Caco-2 (cell line): Measurements from ENCODE around the gene TMEM263. TPM values are rescaled to one million over a fixed set of nuclear protein-coding genes. Genes with fewer than 3 reads are reported as not detected.
"Not testable (repeated sequence)": the region's sequence is repeated elsewhere in the genome, so short reads cannot be mapped to it uniquely, and the experiment has no call there.

Experiments
- BruUV-seq: library from RNA; stranded (reverse); fragments of 400-500 nt; replicated peaks from 2 replicates; lab custom pipeline; 2021; lab: Mats Ljungman, UMichigan
- CTCF ChIA-PET: fragments of 300-600 bp; sonication (Branson Sonifier 250); formaldehyde crosslinking; loops from one replicate; lab custom pipeline; 2022; ENCODE audit warnings: antibody characterized with exemption; lab: Charles Lee
- POLR2A ChIA-PET: fragments of 300-600 bp; sonication (Branson Sonifier 250); formaldehyde crosslinking; loops from one replicate; lab custom pipeline; 2022; ENCODE audit warnings: antibody characterized with exemption; lab: Charles Lee
- DNase-seq, 2 experiments: peaks; one replicate each; pipeline versions ENCODE4 v3.0.0 to v3.0.0-alpha.2; 2020 to 2022
- H3K27me3 ChIP-seq: replicated peaks from 2 replicates; pipeline ENCODE4 v1.6.0; 2011; ENCODE audit warnings: low read length; ENCODE audit not compliant: control insufficient read depth, insufficient read depth
- H3K36me3 ChIP-seq: 2 replicates; pipeline ENCODE4 v1.5.1; 2011; ENCODE audit warnings: low read length; ENCODE audit not compliant: control insufficient read depth, insufficient read depth
- H3K4me1 ChIP-seq: fragments of 250-450 bp; sonication (Bioruptor Pico); 2 replicates; pipeline ENCODE4 v1.5.1; 2020; ENCODE audit warnings: mild to moderate bottlenecking
- H3K4me3 ChIP-seq: 2 replicates; pipeline ENCODE4 v1.5.1; 2011; ENCODE audit warnings: low read depth, mild to moderate bottlenecking, control low read depth, low read length
- H3K9me3 ChIP-seq: fragments of 250-450 bp; sonication (Bioruptor Pico); 2 replicates; pipeline ENCODE4 v1.5.1; 2020; ENCODE audit warnings: mild to moderate bottlenecking, moderate library complexity
- H3K27ac Mint-ChIP-seq: one replicate; pipeline ENCODE4 v1.8.0; 2022; ENCODE audit warnings: mixed read lengths; ENCODE audit not compliant: unreplicated experiment
- H3K27me3 Mint-ChIP-seq: one replicate; pipeline ENCODE4 v1.8.0; 2022; ENCODE audit warnings: mixed read lengths; ENCODE audit not compliant: insufficient read depth, unreplicated experiment
- H3K36me3 Mint-ChIP-seq: one replicate; pipeline ENCODE4 v1.8.0; 2022; ENCODE audit warnings: mild to moderate bottlenecking, mixed read lengths; ENCODE audit not compliant: insufficient read depth, unreplicated experiment
- H3K4me1 Mint-ChIP-seq: one replicate; pipeline ENCODE4 v1.8.0; 2022; ENCODE audit warnings: low read depth, mixed read lengths; ENCODE audit not compliant: unreplicated experiment
- H3K4me3 Mint-ChIP-seq: one replicate; pipeline ENCODE4 v1.8.0; 2022; ENCODE audit warnings: mild to moderate bottlenecking, moderate library complexity, mixed read lengths; ENCODE audit not compliant: unreplicated experiment
- H3K9me3 Mint-ChIP-seq: one replicate; pipeline ENCODE4 v1.8.0; 2022; ENCODE audit warnings: mixed read lengths; ENCODE audit not compliant: unreplicated experiment
- CTCF ChIP-seq, 2 experiments: fragments of 200-600 bp in 1 of 2; IDR thresholded peaks; 1 replicate in 1 of 2; 2 replicates in 1 of 2; pipeline versions ENCODE4 v1.5.1 to v1.8.0; 2011 to 2022; ENCODE audit warnings: antibody characterized with exemption in 1 of 2, control low read depth in 1 of 2, inconsistent platforms in 1 of 2, low read depth in 1 of 2, low read length in 1 of 2, mild to moderate bottlenecking in 1 of 2, moderate library complexity in 1 of 2; ENCODE audit not compliant: insufficient read depth in 1 of 2, severe bottlenecking in 1 of 2, unreplicated experiment in 1 of 2
- intact Hi-C: fragments of 100-400 bp; cut with micrococcal nuclease; formaldehyde crosslinking; loops from one replicate; pipeline ENCODE4 v1.10.0; 2022; ENCODE audit not compliant: unreplicated experiment
- total RNA-seq: library from RNA; stranded (reverse); gene quantifications from 2 replicates; pipeline ENCODE4 v1.2.3, GENCODE V29; 2022

TMEM263 gene
- total RNA-seq, 1 experiment from 2014 or later = 31.6 TPM

- CTCF ChIA-PET = no interaction called here
- Histone ChIP-seq H3K4me1 (peaks cover 12% of the 10 kb centered on the region), H3K27me3 (no peaks in the 10 kb centered on the region), H3K9me3 (no peaks in the 10 kb centered on the region; the same call in 1 of the 2 replicates), H3K36me3 (no peaks in the 10 kb centered on the region), H3K4me3 (no peak overlapping the region)
- BruUV-seq = no TSS peak
- Mint-ChIP-seq H3K9me3 (no peaks in the 10 kb centered on the region), H3K36me3 (peaks cover 6% of the 10 kb centered on the region), H3K4me1 (no peaks in the 10 kb centered on the region), H3K4me3 (no peak overlapping the region), H3K27ac (no peak overlapping the region), H3K27me3 (no peaks in the 10 kb centered on the region)
- POLR2A ChIA-PET = no interaction called here
- no peak for DNase-seq
- no peak for TF ChIP-seq CTCF (IDR thresholded peaks at IDR 0.05; ENCODE audit: insufficient read depth in 1 of 2, low read depth in 1 of 2, low read length in 1 of 2, severe bottlenecking in 1 of 2, unreplicated experiment in 1 of 2)
- intact Hi-C loops = no loop called here
Measured at GRCh38 chr12:106999446-106999845, 43.7 kb downstream of the TMEM263 start.

- H3K4me1 Mint-ChIP-seq, BruUV-seq, H3K4me1 ChIP-seq, H3K27me3 Mint-ChIP-seq, H3K27ac Mint-ChIP-seq, CTCF ChIA-PET, H3K4me3 Mint-ChIP-seq, DNase-seq, H3K36me3 Mint-ChIP-seq, H3K9me3 ChIP-seq, H3K9me3 Mint-ChIP-seq, H3K27me3 ChIP-seq, H3K4me3 ChIP-seq, H3K36me3 ChIP-seq, POLR2A ChIA-PET, intact Hi-C loops: not testable (repeated sequence)
Measured at GRCh38 chr12:107002665-107003064, 47.0 kb downstream of the TMEM263 start.

GRCh38 chr12:107007411-107007810, 51.7 kb downstream of the TMEM263 start:
- no peaks in the 10 kb centered on the region for H3K4me1 ChIP-seq
- TF ChIP-seq CTCF (IDR thresholded peaks at IDR 0.05; ENCODE audit: insufficient read depth in 1 of 2, low read depth in 1 of 2, low read length in 1 of 2, severe bottlenecking in 1 of 2, unreplicated experiment in 1 of 2) = no peak
- CTCF ChIA-PET = no interaction called here
- no peak overlapping the region for H3K27ac Mint-ChIP-seq
- H3K27me3 Mint-ChIP-seq = no peaks in the 10 kb centered on the region
- POLR2A ChIA-PET = interaction anchor here (0.9 kb wide), 1 partner anchor 30 kb away, joined by 4 read pairs; no protein-coding TSS in a partner anchor
- H3K27me3 ChIP-seq = no peaks in the 10 kb centered on the region
- H3K9me3 Mint-ChIP-seq = no peaks in the 10 kb centered on the region
- no TSS peak for BruUV-seq
- DNase-seq = no peak
- H3K36me3 Mint-ChIP-seq = peaks cover under 1% of the 10 kb centered on the region
- H3K4me1 Mint-ChIP-seq = no peaks in the 10 kb centered on the region
- H3K9me3 ChIP-seq = no peaks in the 10 kb centered on the region
- no peak overlapping the region for H3K4me3 ChIP-seq
- H3K4me3 Mint-ChIP-seq = no peak overlapping the region
- no peaks in the 10 kb centered on the region for H3K36me3 ChIP-seq
- intact Hi-C loops = no loop called here

GRCh38 chr12:107011519-107011918, 55.8 kb downstream of the TMEM263 start:
- BruUV-seq = no TSS peak
- intact Hi-C loops = loop anchor here (5.0 kb wide), 1 partner anchor 81 kb away; the partner anchor contains the start of gene CRY1
- no peak overlapping the region for H3K4me3 Mint-ChIP-seq
- no peaks in the 10 kb centered on the region for H3K27me3 Mint-ChIP-seq
- H3K9me3 Mint-ChIP-seq = no peaks in the 10 kb centered on the region
- no peak for DNase-seq
- H3K4me1 ChIP-seq = no peaks in the 10 kb centered on the region
- TF ChIP-seq CTCF (IDR thresholded peaks at IDR 0.05; ENCODE audit: insufficient read depth in 1 of 2, low read depth in 1 of 2, low read length in 1 of 2, severe bottlenecking in 1 of 2, unreplicated experiment in 1 of 2) = no peak
- ChIA-PET CTCF (no interaction called here), POLR2A (no interaction called here)
- H3K4me1 Mint-ChIP-seq = no peaks in the 10 kb centered on the region
- H3K36me3 ChIP-seq = no peaks in the 10 kb centered on the region
- H3K36me3 Mint-ChIP-seq = peaks cover 5% of the 10 kb centered on the region
- H3K9me3 ChIP-seq = no peaks in the 10 kb centered on the region
- no peak overlapping the region for H3K4me3 ChIP-seq
- H3K27me3 ChIP-seq = no peaks in the 10 kb centered on the region
- no peak overlapping the region for H3K27ac Mint-ChIP-seq
